ENCODE results near the gene TRMT61B.

The TRMT61B gene

DNA sequence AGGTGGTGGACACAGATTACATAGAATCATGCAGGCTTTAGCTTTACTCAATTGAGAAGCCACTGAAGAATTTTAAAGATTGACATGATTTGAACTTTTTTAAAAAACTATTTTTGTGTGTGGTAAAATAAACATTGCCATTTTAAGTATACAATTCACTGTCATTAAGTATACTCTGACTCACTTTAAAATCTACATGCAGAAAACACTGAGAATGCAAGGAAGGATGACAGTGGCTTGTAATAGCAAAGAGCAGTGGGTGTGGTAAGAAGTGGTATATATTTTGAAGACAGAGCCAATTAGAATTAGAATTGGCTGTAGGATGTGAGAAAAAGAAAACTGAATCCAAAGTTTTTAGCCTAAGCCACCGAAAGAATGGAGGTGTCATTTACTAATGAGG, 14.9 kb downstream of the TRMT61B start:
- DNase-seq, result no peak

DNA sequence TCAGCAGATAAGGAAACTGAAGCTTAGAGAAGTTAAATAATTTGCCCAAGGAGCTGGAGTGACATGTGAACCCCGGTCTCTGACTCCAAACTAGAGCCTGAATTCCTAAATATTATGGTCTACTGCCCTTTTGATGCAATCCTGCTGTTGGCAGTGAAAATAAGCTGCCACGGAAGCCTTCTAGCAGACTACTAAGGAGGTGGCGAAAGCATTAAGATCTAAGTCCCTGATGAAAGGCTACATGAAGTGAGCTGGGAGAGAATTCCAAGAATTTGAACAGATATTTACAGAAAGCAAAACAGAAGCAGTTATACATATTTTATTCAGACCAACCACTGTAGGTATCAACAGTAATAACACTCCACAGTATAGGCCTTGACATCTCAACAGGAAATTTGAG, 28.1 kb downstream of the TRMT61B start:
- no peak for DNase-seq

DNA sequence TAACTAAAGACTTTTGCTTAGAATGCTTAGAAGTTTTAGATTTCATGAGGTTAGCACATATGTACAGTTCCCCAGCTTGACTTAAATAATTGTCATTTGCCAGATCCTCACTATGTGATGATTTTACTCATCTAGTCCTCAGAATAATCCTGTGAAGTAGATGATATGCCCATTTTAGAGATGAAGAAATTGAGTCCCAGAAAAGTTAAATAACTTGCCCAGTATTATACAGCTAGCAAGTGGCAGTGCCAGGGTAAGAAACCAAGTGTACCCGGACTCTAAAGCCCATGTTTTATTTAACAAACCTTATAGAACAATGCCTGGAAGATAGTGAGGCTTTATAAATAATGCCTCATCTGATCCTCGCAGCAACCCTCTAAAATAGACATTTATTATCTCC, 31.1 kb downstream of the TRMT61B start:
- DNase-seq, result no peak

DNA sequence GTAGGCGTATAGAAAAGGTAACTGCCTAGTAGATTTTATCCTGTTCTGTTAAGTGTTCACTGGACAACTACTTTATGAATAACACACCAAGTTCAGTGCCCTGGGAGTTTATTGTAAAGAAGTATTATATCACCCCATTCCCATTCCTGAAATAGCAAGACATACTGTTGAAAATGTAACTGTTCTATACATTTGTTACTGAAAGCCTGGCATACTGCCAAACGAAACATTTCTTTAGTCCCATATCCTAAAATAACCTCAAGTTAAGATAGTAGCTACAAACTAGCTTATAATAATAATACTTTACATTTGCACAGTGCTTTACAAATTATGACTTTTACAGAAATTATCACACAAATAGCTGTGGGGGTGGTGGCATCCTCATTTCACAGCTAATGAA, 34.3 kb downstream of the TRMT61B start:
- no peak for DNase-seq

DNA sequence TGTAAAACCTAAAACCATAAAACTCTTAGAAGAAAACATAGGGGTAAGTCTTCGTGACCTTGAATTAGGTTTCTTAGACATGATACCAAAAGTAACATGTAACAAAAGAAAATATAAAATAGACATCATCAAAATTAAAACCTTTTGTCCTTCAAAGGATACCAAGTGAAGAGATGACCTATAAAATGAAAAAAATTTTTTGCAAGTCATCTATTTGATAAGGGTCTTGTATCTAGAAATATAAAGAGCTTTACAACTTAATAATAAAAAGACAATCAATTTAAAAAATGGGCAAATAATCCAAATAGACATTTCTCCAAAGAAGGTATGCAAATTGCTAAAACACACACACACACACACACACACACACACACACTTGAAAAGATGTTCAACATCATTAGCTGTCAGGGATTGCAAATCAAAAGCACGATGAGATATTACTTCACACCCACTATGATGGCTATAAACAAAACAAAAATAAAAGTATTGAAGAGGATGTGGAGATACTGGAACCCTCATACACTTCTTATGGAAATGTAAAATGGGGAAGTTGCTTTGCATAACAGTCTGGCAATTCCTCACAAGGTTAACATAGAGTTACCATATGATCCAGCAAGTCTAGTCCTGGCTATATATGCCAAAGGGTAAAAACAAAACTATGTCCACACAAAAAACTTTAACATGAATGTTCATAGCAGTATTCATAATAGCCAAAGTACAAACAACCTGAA, 36.2 kb downstream of the TRMT61B start:
- DNase-seq, result no peak

DNA sequence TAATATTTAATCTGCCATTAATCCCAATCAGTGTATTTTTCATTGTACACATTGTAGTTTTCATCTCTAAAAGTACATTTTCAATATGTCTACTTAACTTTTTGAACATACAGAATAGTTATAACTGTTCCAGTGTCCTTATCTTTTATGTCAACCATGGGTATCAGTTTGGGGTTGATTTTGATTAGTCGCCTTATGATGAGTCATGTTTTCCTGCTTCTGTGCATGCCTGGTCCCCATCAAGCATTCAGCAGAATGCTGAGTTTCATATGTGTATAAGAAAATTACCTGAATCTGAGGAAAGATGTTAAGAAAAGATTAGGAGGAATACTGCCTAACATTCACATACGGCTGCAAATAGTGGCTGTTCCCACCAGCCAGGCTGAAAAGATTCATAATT, 41.7 kb downstream of the TRMT61B start:
- DNase-seq, result no peak

DNA sequence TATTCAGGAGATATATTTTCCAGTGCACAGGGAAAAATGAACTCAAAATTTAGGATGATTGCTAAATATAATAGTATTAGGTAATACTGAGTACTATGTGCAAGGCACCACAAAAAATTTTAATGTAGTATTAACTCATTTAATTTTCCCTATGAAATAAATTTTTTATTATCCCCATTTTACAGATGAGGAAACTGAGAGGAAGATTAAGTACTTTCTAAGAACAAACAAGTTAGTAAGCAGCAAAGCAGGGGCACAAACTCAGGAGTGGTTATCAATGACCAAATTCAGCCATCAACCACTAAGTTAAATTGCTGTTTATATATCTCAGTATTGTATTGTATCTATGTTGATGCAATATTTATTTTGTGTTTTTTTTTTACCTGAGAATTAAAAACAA, 45.2 kb downstream of the TRMT61B start:
- no peak for DNase-seq

DNA sequence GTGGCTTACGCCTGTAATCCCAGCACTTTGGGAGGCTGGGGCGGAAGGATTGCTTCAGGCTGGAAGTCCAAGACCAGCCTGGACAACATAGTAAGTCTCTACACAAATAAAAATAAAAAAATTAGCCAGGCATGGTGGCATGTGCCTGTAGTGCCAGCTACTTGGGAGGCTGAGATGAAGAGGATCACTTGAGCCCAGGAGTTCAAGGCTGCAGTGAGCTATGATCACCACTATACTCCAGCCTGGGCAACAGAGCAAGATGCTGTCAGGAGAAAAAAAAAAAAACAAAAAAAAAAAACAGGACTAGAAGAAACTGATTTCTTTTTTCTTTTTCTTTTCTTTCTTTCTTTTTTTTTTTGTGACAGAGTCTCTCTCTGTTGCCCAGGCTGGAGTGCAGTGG, 45.9 kb downstream of the TRMT61B start:
- DNase-seq, result no peak

DNA sequence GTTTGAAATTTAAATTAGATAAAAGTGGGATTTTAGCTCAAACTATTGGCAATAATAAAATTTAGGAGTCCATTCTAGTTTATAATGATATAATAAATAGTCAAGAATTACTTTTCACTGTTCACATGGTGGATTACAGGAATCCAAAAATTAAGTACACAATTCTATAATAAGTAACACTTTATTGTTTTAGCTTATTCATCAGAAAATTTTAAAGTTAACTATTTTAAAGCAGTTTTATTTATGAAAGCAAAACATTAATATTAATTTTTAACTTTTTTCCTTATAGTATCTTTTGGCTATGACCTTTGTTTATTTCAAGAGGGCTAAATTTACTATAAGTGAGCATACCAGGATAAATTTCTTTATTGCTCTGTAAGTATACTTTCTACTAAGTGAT, 48.1 kb downstream of the TRMT61B start:
- no peak for DNase-seq

DNA sequence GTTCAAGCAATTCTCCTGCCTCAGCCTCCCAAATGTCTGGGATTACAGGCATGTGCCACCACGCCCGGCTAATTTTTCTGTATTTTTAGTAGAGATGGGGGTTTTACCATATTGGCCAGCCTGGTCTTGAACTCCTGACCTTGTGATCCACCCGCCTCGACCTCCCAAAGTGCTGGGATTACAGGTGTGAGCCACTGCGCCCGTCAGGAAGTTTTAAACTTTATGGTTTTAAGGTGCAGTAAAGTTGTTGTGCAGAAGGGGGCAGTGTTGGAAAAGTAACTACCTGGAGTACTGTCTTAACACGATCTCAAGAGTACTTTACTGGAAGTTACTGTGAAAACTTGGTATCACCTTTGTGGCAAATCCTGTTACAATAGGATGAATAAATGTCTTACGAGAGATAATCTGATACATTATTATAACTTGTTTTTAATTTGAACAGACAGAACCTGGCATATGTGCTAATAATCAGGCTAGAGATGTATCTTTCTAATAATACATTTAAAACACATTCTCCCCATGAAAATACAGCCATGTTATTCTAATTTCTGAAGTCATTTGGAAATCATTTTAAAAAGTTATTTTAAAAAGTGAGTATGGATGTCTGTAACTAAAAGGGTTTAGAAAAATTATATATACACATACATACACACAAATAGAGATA, 48.7 kb downstream of the TRMT61B start:
- peak; percentile 54 for DNase-seq

DNA sequence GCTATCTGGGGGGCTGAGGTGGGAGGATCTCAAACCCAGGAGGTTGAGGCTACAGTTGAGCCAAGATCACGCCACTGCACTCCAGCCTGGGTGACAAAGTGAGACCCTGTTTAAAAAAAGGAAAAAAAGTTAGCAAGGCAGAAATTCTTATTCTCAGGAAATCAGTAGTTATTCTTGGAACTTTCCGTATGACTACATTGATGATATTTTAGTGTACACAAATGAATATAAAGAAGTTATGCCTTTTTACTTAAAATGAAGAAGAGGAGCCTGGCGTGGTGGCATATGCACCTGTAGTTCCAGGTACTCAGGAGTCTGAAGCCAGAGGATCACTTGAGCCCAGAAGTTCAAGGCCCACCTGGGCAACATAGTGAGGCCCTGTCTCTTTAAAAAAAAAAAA, 52.1 kb downstream of the TRMT61B start:
- no peak for DNase-seq

DNA sequence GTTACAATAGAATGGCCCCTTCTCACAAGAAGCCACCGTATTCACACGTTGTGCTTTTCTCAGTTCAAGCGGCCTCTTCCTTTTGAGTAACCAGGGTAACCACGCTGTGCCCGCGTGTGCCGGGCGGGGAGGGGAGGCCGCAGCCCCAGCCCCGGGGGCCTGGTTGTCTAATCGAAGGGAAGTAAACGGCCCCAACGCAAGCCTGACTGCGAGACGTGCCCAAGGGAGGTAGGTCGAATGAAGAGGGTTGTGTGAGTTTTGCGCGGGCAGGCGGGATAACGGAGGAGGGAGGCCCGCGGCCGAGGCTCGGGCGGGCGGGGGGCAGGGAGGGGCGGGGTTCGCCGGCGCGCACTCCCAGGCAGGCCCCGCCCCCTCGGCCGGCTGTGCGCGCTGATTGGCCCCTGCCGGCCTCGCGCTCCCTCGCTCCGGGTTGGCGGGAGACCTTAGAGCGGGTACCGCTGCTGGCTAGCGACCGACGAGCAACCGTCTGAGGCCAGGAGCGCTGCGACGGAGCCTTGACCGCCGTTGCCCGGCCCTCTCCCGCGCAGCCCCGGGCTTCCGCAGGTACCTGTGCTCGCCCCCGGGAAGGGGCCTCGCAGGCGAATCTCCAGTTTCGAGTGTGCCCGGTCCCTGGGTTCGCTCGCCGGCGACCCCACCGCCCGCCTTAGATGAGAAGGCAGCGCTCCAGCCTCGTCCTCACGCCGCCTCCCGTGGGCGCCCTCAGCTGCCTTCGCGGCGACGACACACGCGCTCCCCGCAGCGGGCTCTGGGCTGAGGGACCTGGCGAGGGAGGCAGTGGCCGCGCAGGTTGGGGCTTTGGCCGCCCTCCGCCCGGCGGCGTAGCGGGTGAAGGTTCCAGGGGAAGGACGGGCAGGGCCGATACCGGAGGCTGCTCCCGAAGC, 59.5 kb downstream of the TRMT61B start, which contains the start of gene SPDYA:
TSS of gene SPDYA (plus strand) at position 451 of the 902 bp plus-strand sequence. CDS start 5,181 bp downstream, outside the sequence.
- DNase-seq, result peak; percentile 84

DNA sequence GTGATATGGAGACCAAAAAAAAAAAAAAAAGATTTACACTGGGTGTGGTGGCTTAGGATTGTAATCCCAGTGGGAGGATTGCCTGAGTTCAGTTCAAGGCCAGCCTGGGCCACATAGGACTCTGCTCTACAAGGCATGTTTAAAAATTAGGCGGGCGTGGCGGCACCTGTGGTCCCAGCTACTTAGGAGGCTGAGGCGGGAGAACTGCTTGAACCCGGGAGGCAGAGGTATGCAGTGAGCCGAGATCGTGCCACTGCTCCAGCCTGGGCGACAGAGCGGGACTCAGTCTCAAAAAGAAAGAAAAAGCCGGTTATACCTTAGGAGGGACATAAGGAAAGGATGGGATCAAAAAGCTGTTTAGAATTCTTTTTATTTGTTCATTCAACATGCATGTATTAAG, 60.2 kb downstream of the TRMT61B start:
- DNase-seq, result no peak

DNA sequence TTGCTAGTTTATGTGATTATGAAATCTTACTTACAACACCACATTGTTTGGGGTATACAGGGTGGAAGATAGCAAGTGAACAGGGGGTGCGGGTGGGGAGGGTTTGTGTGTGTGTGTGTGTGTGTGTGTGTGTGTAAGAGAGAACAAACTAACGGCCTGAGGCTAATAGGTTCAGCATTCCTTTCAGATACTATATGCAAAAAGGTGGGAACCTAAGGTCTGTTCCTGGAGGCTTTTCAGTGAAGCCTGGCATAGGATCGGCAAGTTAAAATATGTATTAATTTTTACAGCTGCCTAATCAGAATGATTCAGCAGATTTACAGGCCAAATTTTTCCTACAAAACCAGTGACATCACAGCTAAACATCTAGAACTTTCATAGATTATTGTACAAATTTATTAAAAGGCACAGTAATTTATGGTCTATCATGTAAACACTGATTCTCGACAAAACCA, 67.1 kb downstream of the TRMT61B start:
- DNase-seq, result no peak

DNA sequence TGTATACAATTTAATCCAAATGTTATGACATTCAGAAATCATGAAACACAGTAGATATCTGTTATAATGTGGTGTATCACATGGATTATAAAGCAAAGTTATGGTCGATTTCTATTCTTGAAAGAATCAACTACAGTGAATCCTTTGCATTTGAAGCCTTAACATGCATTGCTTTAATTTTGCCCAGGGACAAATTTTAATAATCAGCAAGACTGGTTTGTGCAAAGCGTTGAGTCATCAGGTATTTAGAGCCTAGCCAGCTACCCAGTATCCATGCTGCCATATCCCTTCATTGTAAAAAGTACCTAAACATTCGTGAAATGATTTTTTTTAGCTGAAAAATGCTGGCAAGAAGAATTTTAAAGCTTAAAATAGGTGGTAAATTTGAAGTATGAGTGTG, 68.4 kb downstream of the TRMT61B start:
- no peak for DNase-seq
